Neural crest cell (in vitro differentiated cells): ENCODE measurements around the gene WNT3. TPM values are rescaled to one million over a fixed set of nuclear protein-coding genes. Genes with fewer than 3 reads are reported as not detected.

Source experiments
- DNase-seq: peaks from one replicate; pipeline ENCODE4 v3.0.0; 2021; ENCODE audit warnings: low read depth, mixed read lengths, low spot score
- H3K27ac Mint-ChIP-seq: one replicate; pipeline ENCODE4 v1.8.0; 2021; ENCODE audit warnings: mild to moderate bottlenecking, mixed read lengths; ENCODE audit not compliant: unreplicated experiment
- H3K27me3 Mint-ChIP-seq: 2 replicates; pipeline ENCODE4 v1.8.0; 2021; ENCODE audit warnings: low read depth, mild to moderate bottlenecking, mixed read lengths
- H3K36me3 Mint-ChIP-seq: 2 replicates; pipeline ENCODE4 v1.8.0; 2021; ENCODE audit warnings: low read depth, mild to moderate bottlenecking, mixed read lengths
- H3K4me1 Mint-ChIP-seq: 2 replicates; pipeline ENCODE4 v1.8.0; 2021; ENCODE audit warnings: mixed read lengths
- H3K4me3 Mint-ChIP-seq: one replicate; pipeline ENCODE4 v1.8.0; 2021; ENCODE audit warnings: mild to moderate bottlenecking, mixed read lengths
- H3K9me3 Mint-ChIP-seq: 2 replicates; pipeline ENCODE4 v1.8.0; 2021; ENCODE audit warnings: mixed read lengths
- CTCF ChIP-seq: fragments of 200-600 bp; sonication (generic); conservative IDR thresholded peaks from 2 replicates; pipeline ENCODE4 v1.5.0; 2021; ENCODE audit warnings: antibody characterized with exemption, mild to moderate bottlenecking
- total RNA-seq: library from RNA; stranded (reverse); gene quantifications from 2 replicates; pipeline ENCODE4 v1.2.1, GENCODE V29; 2021

Gene WNT3
- total RNA-seq, 1 donor from 2014 or later: 9.3 TPM

- Mint-ChIP-seq H3K27me3 (peaks cover 30% of the 10 kb centered on the region), H3K36me3 (no peaks in the 10 kb centered on the region), H3K9me3 (no peaks in the 10 kb centered on the region), H3K27ac (no peak overlapping the region), H3K4me1 (no peaks in the 10 kb centered on the region), H3K4me3 (no peak overlapping the region)
- no peak for DNase-seq
- no peak for TF ChIP-seq CTCF
Measured at GRCh38 chr17:46810837-46811236, 7.7 kb downstream of the WNT3 start.

GRCh38 chr17:46809110-46809571 lies 9.4 kb downstream of the WNT3 start:
- Mint-ChIP-seq H3K4me3 (no peak overlapping the region), H3K36me3 (no peaks in the 10 kb centered on the region), H3K4me1 (no peaks in the 10 kb centered on the region), H3K9me3 (peaks cover 6% of the 10 kb centered on the region), H3K27ac (no peak overlapping the region), H3K27me3 (peaks cover 19% of the 10 kb centered on the region)
- no peak for TF ChIP-seq CTCF
- DNase-seq: no peak

GRCh38 chr17:46805771-46806170 lies 12.7 kb downstream of the WNT3 start:
- TF ChIP-seq CTCF: no peak
- H3K4me1 Mint-ChIP-seq: no peaks in the 10 kb centered on the region
- H3K27me3 Mint-ChIP-seq: no peaks in the 10 kb centered on the region
- H3K4me3 Mint-ChIP-seq: no peak overlapping the region
- H3K36me3 Mint-ChIP-seq: no peaks in the 10 kb centered on the region
- H3K27ac Mint-ChIP-seq: no peak overlapping the region
- H3K9me3 Mint-ChIP-seq: peaks cover 6% of the 10 kb centered on the region
- no peak for DNase-seq

- TF ChIP-seq CTCF: no peak
- Mint-ChIP-seq H3K4me1 (peaks cover 3% of the 10 kb centered on the region), H3K4me3 (no peak overlapping the region), H3K9me3 (peaks cover 6% of the 10 kb centered on the region), H3K27me3 (no peaks in the 10 kb centered on the region), H3K27ac (no peak overlapping the region), H3K36me3 (no peaks in the 10 kb centered on the region)
- DNase-seq: no peak
Measured at GRCh38 chr17:46803544-46803943, 14.9 kb downstream of the WNT3 start.

- no peak overlapping the region for H3K27ac Mint-ChIP-seq
- no peak overlapping the region for H3K4me3 Mint-ChIP-seq
- peaks cover 6% of the 10 kb centered on the region for H3K9me3 Mint-ChIP-seq
- no peaks in the 10 kb centered on the region for H3K27me3 Mint-ChIP-seq
- H3K36me3 Mint-ChIP-seq: no peaks in the 10 kb centered on the region
- no peak for TF ChIP-seq CTCF
- H3K4me1 Mint-ChIP-seq: peaks cover 3% of the 10 kb centered on the region
- DNase-seq: no peak
Measured at GRCh38 chr17:46802800-46803199, 15.7 kb downstream of the WNT3 start.

- no peaks in the 10 kb centered on the region for H3K36me3 Mint-ChIP-seq
- H3K27me3 Mint-ChIP-seq: no peaks in the 10 kb centered on the region
- no peak for DNase-seq
- no peak overlapping the region for H3K4me3 Mint-ChIP-seq
- H3K27ac Mint-ChIP-seq: peak overlapping the region; percentile 78
- TF ChIP-seq CTCF: no peak
- peaks cover 7% of the 10 kb centered on the region for H3K4me1 Mint-ChIP-seq
- peaks cover 6% of the 10 kb centered on the region for H3K9me3 Mint-ChIP-seq
Measured at GRCh38 chr17:46800573-46800972, 17.9 kb downstream of the WNT3 start.
